HL-60 (cell line): ENCODE measurements around the gene HBQ1.

Experiments used
- GABPA ChIP-seq: IDR thresholded peaks from 2 replicates; pipeline ENCODE4 v1.6.1; 2012; ENCODE audit warnings: low read depth
- POLR2AphosphoS5 ChIP-seq: IDR thresholded peaks from 2 replicates; pipeline ENCODE4 v1.6.1; 2012; ENCODE audit warnings: low read depth
- SPI1 ChIP-seq: IDR thresholded peaks from 2 replicates; pipeline ENCODE4 v1.6.1; 2012; ENCODE audit warnings: low read depth, mild to moderate bottlenecking, borderline replicate concordance
- TF ChIP-seq, protein P1 (sequence below): IDR thresholded peaks from one replicate; pipeline ENCODE4 v1.5.1; 2011; ENCODE audit warnings: low read length, control low read depth, inconsistent platforms; ENCODE audit not compliant: insufficient read depth
- TF ChIP-seq, protein P2 (sequence below): IDR thresholded peaks from 2 replicates; pipeline ENCODE4 v1.6.1; 2012; ENCODE audit warnings: low read depth; ENCODE audit not compliant: insufficient replicate concordance

DNA sequence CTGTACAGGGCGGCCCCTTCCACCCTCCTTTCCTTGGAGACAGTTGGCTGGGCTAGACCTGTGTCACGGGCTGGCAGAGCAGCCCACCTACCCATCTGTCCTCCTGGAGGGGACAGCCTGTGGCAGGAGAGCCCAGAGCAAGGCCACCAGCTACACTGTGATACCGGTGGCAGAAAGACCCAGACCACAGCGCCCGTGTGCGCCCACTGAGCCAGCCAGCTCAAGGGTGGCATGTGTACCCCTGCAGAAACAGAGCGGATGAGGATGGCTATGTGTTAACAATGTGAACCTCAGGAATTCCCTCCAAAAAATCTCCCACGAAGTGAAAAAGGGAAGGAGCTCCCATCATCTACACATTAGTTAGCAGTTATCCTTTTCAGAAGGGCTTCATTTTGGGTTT lies 7.1 kb downstream of the HBQ1 start:
- TF ChIP-seq, protein P1, sequence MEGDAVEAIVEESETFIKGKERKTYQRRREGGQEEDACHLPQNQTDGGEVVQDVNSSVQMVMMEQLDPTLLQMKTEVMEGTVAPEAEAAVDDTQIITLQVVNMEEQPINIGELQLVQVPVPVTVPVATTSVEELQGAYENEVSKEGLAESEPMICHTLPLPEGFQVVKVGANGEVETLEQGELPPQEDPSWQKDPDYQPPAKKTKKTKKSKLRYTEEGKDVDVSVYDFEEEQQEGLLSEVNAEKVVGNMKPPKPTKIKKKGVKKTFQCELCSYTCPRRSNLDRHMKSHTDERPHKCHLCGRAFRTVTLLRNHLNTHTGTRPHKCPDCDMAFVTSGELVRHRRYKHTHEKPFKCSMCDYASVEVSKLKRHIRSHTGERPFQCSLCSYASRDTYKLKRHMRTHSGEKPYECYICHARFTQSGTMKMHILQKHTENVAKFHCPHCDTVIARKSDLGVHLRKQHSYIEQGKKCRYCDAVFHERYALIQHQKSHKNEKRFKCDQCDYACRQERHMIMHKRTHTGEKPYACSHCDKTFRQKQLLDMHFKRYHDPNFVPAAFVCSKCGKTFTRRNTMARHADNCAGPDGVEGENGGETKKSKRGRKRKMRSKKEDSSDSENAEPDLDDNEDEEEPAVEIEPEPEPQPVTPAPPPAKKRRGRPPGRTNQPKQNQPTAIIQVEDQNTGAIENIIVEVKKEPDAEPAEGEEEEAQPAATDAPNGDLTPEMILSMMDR = no peak
- no peak for TF ChIP-seq POLR2AphosphoS5
- TF ChIP-seq GABPA = no peak
- TF ChIP-seq, protein P2, sequence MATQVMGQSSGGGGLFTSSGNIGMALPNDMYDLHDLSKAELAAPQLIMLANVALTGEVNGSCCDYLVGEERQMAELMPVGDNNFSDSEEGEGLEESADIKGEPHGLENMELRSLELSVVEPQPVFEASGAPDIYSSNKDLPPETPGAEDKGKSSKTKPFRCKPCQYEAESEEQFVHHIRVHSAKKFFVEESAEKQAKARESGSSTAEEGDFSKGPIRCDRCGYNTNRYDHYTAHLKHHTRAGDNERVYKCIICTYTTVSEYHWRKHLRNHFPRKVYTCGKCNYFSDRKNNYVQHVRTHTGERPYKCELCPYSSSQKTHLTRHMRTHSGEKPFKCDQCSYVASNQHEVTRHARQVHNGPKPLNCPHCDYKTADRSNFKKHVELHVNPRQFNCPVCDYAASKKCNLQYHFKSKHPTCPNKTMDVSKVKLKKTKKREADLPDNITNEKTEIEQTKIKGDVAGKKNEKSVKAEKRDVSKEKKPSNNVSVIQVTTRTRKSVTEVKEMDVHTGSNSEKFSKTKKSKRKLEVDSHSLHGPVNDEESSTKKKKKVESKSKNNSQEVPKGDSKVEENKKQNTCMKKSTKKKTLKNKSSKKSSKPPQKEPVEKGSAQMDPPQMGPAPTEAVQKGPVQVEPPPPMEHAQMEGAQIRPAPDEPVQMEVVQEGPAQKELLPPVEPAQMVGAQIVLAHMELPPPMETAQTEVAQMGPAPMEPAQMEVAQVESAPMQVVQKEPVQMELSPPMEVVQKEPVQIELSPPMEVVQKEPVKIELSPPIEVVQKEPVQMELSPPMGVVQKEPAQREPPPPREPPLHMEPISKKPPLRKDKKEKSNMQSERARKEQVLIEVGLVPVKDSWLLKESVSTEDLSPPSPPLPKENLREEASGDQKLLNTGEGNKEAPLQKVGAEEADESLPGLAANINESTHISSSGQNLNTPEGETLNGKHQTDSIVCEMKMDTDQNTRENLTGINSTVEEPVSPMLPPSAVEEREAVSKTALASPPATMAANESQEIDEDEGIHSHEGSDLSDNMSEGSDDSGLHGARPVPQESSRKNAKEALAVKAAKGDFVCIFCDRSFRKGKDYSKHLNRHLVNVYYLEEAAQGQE = no peak
- no peak for TF ChIP-seq SPI1
